Measurements from ENCODE around the gene KRTAP3-1.
"Not testable (repeated sequence)": the region's sequence is repeated elsewhere in the genome, so short reads cannot be mapped to it uniquely, and the experiment has no call there.

Gene KRTAP3-1

GRCh38 chr17:41013606-41014005 lies 4.7 kb upstream of the KRTAP3-1 start:
- FAIRE-seq: no peak

GRCh38 chr17:41013181-41013580 lies 4.3 kb upstream of the KRTAP3-1 start:
- no peak for FAIRE-seq

GRCh38 chr17:41012326-41013120 lies 3.6 kb upstream of the KRTAP3-1 start:
- FAIRE-seq: no peak

DNA sequence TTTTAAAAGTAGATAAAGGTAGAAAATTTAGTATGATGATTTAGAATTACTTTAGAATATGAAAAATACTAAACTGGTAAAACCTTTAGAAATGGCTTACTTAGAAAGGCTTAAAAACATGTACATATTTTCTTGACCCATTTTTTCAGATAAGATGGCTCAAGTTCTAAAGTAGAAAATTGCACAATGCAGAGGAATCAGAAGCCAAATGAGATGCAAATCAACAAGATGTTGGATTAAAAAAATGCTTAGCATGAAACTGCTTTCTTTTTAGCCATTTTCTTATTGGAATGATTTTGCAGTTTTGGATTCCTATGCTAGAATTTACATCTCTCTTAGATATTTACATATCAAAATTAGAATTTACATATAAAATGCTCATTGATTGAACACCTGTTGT lies 1.5 kb upstream of the KRTAP3-1 start:
- FAIRE-seq: no peak

DNA sequence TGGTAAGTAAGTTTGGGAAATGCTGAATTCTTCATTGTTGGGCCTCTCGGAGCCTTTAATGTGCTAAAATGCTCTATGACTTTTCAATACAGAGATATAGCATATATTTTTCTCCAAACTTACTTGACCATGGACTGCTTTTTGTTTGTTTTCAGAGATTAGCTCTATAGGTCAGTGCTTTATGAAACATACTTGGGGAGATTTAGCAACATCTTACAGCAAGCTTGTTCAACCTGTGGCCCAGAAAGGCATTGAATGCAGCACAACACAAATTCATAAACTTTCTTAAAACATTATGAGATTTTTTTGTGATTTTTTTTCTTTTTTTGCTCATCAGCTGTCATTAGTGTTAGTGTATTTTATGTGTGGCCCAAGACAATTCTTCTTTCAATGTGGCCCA lies 1.0 kb upstream of the KRTAP3-1 start:
- FAIRE-seq: no peak

GRCh38 chr17:41009301-41009760 lies 403 bp upstream of the KRTAP3-1 start:
- FAIRE-seq: no peak

DNA sequence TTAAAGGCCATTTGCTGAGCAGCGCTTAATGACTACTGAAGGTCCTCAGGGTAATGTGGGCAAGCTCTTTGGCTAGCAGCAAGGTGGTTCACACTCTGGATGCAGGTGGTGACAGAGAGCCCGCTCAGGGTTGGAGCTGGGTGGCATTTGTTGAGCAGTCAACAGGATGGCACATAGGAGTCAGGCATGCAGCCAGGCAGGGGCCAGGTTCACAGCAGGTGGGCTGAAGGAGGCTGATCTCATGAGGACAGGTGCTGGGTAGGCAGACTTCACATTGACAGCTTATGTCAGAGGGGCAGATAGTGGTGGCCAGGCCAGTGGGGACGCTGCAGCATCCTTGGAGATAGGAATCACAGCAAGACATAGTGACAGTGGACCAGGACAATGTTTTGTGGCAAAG lies 4.5 kb downstream of the KRTAP3-1 start:
- no peak for FAIRE-seq

DNA sequence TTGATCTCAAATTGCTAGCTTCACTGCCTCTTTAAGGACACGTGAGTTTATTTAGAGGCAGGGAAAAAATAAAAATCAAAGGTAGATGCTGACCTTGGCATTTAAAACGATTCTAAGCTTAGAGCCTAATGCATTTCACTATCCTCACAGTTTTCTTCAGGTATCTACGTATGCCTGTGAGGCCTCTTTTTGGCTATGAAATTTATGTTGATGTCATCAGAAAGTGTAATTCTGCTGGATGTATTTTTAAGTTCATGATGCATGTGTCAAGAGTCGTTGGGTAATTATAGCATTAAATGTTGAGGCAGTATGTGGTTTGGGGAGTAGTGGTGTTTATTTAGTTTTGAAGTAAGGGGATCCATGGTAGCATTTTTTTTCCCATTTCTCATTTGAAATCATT lies 5.0 kb downstream of the KRTAP3-1 start:
- FAIRE-seq: no peak

DNA sequence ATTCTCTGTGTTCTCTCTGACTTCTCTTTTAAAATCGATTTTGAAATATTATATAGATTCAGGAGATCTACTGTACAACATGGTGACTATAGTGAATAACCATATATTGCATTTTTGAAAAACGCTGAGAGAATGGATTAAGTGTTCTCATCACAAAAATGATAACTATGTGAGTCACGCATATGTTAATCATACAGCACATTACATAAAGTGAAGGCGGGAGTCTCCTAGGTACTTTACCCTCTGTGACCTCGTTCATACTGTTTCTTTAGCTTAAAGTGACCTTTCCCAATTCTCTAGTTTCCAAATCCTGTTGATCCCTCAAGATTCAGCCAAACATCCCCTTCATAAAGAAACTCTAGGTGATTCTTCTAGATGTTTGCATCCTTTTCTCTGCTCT lies 6.1 kb downstream of the KRTAP3-1 start:
- FAIRE-seq: no peak

DNA sequence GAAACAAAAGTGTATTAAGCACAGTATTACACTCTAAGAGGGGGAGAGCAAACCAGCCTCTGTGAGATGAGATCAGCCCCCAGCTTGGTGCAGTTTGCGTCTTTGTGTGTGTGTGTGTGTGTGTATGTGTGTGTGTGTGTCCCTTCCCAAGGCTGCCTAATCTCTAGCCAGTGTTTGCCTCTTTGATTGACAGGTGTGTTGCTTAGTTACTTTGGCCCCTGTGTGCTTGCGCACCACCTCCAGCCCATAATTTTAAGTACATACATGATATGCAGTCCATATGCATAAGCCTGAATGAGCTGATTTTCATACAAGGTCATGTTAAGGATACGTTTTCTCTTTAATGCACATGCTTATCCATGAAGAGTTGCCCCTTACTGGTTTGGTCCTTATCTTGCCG lies 7.1 kb downstream of the KRTAP3-1 start:
- FAIRE-seq: no peak

DNA sequence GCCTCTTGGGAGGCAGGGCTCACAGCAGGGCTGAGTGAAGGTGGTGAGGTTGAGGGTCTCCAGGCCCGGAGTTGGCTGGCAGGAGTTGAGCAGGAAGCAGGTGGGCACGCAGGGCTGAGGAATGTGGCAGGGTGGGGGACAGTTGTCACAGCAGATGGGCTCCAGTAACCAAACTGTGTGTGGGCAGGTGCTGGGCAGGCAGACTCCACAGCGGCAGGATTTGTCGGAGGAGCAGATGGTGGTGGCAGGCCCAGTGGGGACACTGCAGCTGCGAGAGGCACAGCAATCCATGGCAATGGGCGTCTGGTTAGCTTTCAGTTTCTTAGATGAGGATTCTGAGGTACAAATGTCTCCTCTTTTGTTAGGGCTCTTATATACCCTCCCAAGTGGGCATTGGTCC lies 9.4 kb downstream of the KRTAP3-1 start, which contains the start of gene KRTAP3-2:
Gene KRTAP3-2, minus strand, starts transcription at position 344 of the 400 bp plus-strand sequence. Its CDS starts 53 bp downstream, at position 291.
- FAIRE-seq: not testable (repeated sequence)

DNA sequence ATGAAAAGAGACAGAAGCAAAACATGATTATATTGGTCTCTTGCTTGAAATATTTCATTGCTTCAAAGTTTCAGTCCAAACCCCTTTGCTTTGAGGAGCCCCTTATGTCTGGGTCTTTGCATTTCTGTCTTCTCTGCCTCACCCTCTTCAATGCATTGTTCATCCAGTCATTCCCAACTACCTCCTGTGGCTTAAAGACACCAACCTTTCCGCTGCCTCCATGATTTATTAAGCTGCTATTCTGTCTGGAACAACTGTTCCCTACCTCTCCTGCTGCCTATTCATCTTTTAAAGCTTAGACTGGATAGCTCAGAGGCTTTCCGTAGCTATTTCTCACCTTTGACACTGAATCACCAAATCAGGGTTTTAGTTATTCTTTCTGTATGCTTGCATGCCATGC lies 11.6 kb downstream of the KRTAP3-1 start:
- no peak for FAIRE-seq

GRCh38 chr17:40996829-40997228 lies 12.1 kb downstream of the KRTAP3-1 start:
- FAIRE-seq: no peak

DNA sequence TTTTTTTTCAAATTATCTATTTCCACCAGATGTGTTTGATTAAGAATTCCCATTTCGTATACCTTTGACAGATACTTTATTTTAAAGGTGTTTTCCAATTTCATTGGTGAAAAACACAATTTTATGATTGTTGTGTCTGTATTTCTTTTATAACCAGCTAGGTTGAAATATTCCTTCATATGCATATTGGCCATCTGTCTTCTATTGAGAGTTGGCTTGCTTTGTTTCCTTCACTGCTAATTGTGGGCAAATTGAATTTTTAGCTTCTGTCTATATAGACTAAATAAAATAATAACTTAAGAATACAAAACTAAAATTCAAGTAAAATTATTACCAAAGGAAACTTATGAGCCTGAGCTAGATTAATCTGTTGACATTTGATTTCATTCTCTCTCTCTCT lies 13.8 kb downstream of the KRTAP3-1 start:
- FAIRE-seq: no peak

- FAIRE-seq: no peak
These were observed 15.1 kb downstream of the KRTAP3-1 start, which contains the start of gene KRTAP3-3 for GRCh38 chr17:40993839-40994238. Gene KRTAP3-3 (minus strand): TSS chr17:40994164. CDS start chr17:40994097, 67 bp downstream.

DNA sequence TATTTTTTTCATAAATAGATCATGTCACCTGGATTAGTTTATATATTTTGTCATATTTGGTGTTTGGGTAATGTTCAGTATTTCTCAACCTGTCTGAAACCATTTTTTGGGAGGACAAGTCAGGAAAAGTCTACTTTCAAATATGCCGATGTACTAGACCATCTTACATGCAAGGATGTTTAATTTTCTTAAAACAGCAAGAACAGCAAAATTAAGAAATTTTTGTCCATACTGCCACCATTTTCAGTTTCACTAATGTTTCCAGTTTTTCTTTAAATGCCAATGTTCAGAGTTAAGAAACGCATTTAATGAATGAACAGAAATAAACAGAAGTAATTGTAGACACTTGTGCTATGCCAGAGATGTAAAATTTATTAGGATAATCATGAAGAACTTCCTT lies 15.8 kb downstream of the KRTAP3-1 start:
- FAIRE-seq: no peak

DNA sequence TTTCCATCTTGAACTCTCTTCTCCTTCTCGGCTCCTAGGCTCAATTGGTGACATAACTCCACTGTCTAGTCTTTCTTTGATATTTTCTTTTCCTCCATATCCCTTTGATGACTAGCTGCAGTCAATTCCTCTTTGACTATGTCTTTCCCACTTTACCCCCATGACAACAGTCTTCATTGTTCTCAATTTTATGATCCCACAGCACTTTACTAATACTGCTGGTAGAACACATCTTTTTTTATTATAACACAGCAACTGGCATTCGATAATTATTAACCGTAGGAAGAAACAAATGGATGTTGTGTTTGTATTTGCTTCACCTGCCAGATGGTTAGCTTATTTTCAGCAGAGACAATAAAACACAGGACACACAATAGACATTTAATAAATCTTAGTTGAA lies 16.3 kb downstream of the KRTAP3-1 start:
- FAIRE-seq: no peak

GRCh38 chr17:40986920-40987319 lies 22.0 kb downstream of the KRTAP3-1 start:
- FAIRE-seq: no peak

GRCh38 chr17:40984226-40984625 lies 24.7 kb downstream of the KRTAP3-1 start, which contains the start of gene KRT40:
Gene KRT40 (minus strand): TSS chr17:40984326. CDS start chr17:40984273, 53 bp downstream.
- no peak for FAIRE-seq

DNA sequence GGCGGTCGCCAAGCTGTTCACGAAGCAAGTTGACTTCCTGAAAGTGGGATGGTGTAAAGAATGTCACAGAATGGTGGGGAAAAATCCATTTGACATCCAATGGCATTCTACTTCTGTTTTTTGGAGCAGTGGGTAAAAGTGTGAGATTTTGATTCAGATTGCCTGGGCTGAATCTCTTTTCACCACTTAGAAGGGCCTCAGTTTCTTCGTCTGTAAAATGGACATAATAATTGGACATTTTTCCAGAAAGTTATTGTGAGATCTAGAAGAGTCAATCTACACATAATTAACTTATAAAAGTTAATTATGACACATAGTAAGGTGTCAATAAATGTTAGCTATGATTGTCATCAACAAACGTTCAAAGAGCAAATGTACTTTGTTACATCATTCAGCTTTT lies 27.8 kb downstream of the KRTAP3-1 start:
- no peak for FAIRE-seq

GRCh38 chr17:40980596-40980995 lies 28.3 kb downstream of the KRTAP3-1 start:
- FAIRE-seq: no peak

DNA sequence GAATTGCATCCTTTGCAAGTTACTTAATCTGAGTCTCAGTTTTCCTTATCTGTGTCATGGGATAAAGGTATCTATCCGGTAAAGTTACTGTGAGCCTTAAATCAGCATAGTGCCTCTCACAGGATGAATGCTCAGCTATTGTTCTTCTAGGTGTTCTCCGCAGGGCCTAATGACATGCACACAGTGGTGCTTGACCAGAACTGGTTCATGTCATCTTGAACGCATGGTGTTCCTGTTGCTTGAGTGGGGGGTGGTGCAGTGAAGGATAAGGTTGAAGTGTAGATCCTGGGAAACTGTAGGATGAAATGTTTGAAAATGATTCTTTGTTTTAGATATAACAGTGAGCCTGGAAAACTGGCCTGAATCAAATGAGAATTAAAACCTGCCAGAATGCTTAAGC lies 28.8 kb downstream of the KRTAP3-1 start:
- no peak for FAIRE-seq

DNA sequence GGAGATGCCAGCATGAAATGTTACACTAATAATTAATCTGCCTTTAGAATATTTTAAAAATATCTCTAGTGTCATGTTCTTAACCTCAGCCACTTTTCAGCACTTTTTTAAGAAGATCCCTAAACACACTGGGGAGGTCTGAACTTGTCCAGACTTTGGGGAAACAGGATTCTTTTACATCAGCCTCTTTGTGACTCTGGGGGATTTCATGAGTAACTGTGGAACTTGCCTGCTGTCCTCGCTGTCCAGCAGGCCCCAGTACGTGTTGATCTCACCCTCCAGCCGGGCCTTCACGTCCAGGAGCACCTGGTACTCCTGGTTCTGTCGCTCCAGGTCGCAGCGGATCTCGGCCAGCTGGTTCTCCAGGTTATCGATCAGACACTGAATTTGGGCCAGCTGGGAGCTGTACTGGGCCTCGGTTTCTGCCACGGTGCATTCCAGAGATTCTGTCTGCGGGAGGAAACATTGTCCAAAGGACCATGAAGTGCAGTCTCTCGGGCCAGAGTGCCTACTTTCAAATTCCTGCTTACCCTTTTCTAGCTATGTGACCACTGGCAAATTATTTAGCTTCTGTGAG lies 30.3 kb downstream of the KRTAP3-1 start:
- FAIRE-seq: no peak

GRCh38 chr17:40975516-40975915 lies 33.4 kb downstream of the KRTAP3-1 start:
- no peak for FAIRE-seq

Measured in endometrium (tissue), 2 donors.